NAMALWA (cell line): ENCODE measurements around the gene TPRA1.

Source experiments
- DNase-seq: peaks from one replicate; pipeline ENCODE4 v3.0.0-alpha.2; 2015; ENCODE audit warnings: low spot score

The TPRA1 gene

GRCh38 chr3:127560051-127560787 lies 30.3 kb downstream of the TPRA1 start:
- DNase-seq = peak; percentile 25

GRCh38 chr3:127556565-127556964 lies 34.0 kb downstream of the TPRA1 start:
- DNase-seq = no peak

- DNase-seq = no peak
Measured at GRCh38 chr3:127555108-127555507, 35.4 kb downstream of the TPRA1 start.

GRCh38 chr3:127552038-127552437 lies 38.5 kb downstream of the TPRA1 start:
- no peak for DNase-seq

GRCh38 chr3:127551178-127551577 lies 39.4 kb downstream of the TPRA1 start:
- no peak for DNase-seq

- DNase-seq = no peak
Measured at GRCh38 chr3:127550468-127551157, 39.9 kb downstream of the TPRA1 start.

- no peak for DNase-seq
Measured at GRCh38 chr3:127549826-127550467, 40.6 kb downstream of the TPRA1 start.

- DNase-seq = peak; percentile 72
Measured at GRCh38 chr3:127547761-127548605, 42.5 kb downstream of the TPRA1 start.

GRCh38 chr3:127546970-127547733 lies 43.4 kb downstream of the TPRA1 start:
- DNase-seq = no peak

GRCh38 chr3:127546554-127546953 lies 44.0 kb downstream of the TPRA1 start:
- no peak for DNase-seq

- DNase-seq = no peak
Measured at GRCh38 chr3:127545711-127546457, 44.6 kb downstream of the TPRA1 start.

GRCh38 chr3:127545216-127545615 lies 45.3 kb downstream of the TPRA1 start:
- no peak for DNase-seq

GRCh38 chr3:127544803-127545201 lies 45.7 kb downstream of the TPRA1 start:
- DNase-seq = no peak

GRCh38 chr3:127544192-127544802 lies 46.2 kb downstream of the TPRA1 start:
- peak; percentile 83 for DNase-seq

GRCh38 chr3:127543441-127543840 lies 47.1 kb downstream of the TPRA1 start:
- no peak for DNase-seq

GRCh38 chr3:127542441-127542952 lies 48.0 kb downstream of the TPRA1 start:
- DNase-seq = no peak

GRCh38 chr3:127541320-127541719 lies 49.2 kb downstream of the TPRA1 start:
- DNase-seq = no peak

GRCh38 chr3:127539366-127540060 lies 51.0 kb downstream of the TPRA1 start:
- no peak for DNase-seq

- no peak for DNase-seq
Measured at GRCh38 chr3:127538569-127538968, 52.0 kb downstream of the TPRA1 start.
